AG20443 (cell line): Measurements from ENCODE around the gene PER2.
A peak's percentile ranks its signal among the peaks of the same experiment; 100 is the strongest.
"Not testable (repeated sequence)": the region's sequence is repeated elsewhere in the genome, so short reads cannot be mapped to it uniquely, and the experiment has no call there.

Experiments used
- DNase-seq: peaks from one replicate; pipeline ENCODE4 v3.0.0; 2012; ENCODE audit warnings: low spot score, mixed read lengths

PER2 gene

DNA sequence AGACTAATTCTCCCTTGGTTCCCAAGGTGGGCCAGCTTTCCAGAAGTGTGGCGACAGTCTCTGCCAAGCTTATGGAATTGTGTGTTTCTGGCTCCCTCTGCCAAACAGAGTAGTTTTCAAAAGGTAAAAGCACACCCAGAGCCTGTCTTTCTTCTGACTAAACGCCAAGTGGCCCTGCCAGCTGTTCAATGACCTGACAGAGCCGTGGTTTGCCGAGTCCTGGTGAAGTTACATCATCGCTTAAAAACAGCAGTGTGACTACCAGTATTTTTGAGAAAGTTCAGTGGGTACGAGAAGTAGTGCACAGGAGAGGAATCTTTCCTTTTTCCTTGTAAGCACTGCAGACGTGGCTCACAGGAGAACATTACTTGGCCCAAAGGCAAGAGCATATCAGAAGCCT, 1.9 kb downstream of the PER2 start:
- DNase-seq, result peak; percentile 64

GRCh38 chr2:238286095-238286494, 2.3 kb downstream of the PER2 start:
- no peak for DNase-seq

- peak; percentile 89 for DNase-seq
Observed at GRCh38 chr2:238285653-238286082, 2.7 kb downstream of the PER2 start.

DNA sequence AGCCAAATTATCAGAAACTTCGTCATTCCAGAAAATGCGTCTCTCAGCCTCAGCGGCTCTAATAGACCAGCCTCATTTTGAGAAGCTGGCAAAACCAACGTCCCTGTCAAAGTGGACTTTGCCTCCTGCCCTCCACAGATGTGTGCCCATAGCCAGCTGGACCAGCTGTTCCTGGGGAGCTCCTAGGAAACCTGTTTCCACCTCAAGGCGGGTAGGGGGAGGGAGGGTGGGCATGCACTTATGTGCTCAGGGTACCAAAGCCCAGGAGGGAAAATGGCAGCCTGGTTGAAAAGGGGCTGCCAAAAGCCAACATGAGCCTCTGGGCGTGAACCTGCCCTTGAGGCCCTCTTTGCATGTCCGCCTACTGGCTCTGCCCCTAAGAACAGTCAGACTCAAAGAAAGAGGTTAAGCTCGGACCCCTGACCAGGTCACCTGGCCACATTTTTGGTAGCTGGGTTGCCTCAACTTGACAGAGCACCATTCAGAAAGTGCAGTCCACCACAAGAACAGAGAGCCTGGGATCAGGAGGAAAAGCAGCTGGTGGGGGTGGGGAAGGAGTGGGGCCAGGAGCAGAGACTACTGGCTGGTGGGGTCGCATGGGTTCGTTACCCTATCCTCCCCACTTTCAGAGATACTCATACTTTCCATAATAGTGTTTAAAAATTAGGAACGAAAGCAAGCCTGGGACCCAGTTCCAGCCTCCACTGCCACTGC, 3.5 kb downstream of the PER2 start:
- no peak for DNase-seq

- no peak for DNase-seq
Observed at GRCh38 chr2:238282861-238283738, 5.3 kb downstream of the PER2 start.

GRCh38 chr2:238281826-238282480, 6.5 kb downstream of the PER2 start:
- no peak for DNase-seq

DNA sequence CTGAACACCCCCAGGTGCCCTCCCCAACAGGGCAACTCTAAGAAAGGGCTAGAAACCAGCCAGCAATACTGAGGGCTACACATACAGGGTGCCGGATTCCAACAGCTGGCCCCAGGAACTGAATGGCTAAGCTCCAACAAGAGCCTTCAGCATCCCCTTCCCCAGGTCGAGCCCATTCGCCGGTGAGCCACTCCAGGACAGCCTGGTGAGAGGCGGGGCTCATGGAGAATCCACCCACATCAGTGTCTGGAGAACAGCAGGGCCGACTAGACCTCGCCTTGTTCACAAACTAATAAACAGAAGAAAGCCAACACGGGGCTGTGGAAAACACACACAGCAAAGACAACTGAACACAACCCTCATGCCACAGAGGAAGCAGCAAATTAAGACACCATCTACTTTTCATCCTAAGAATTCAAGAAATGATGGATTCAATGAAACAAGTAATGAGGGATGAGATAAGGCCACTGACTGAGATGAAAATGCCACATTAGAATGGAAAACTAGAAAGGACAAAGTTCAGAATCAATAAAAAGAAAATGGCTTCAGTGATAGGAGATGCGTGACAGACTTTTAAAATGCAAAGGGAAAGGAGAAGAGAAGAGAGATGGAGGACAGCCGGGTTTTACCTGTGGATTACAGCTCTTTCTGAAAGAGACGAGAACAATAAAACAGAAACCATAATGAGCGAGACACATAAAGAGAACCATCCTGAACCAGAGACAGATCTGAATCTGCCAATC, 8.2 kb downstream of the PER2 start:
- no peak for DNase-seq

DNA sequence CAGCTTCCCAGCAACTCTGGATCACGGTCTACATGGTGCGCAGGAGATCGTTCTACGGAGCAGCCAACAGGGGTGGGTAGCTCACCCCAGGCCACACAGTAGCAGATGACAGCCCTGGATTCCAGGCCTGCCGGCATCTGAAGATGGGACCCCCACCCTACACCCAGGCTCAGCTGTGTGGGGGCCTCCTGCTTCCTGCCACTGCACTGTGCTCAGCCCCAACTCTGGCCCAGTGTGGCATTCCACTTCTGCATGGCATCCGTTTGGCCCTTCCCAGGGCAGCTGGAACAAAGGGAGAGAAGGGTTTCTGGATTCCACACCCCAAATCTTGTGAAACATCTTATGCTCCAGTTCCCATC, 9.1 kb downstream of the PER2 start:
- DNase-seq, result no peak

DNA sequence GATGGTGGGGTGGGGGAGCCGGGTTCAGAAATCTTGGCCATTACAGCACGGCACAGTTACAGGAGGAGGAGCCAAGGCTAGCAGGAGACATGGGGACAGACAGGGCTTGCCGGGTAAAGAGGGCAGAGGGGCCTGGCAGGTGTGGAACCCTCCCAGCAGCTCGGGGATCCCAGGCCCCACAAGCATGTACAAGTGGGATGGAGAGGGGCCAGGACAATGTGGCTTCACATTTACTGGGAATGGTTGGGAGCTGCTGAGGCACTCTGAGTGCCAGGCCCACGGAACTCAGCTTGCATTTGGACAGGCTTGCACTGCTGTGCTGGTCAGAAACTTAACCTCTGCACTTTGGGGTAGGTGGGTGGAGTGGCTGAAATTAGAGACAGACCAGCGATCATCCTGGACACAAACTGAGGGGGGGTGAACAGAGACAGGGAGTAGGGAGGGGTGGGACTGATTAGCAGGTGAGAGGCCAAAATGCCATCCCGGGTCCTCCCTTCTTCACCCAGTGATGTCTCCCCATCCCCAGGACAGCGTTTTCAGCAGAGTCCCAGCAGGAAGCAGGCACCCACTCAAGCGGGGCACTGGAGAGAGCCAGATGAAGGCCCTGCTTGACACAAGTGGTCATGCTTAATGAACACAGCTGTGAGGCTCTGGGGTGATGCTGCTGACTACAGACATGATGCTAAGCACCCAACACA, 9.6 kb downstream of the PER2 start:
- DNase-seq, result no peak

DNA sequence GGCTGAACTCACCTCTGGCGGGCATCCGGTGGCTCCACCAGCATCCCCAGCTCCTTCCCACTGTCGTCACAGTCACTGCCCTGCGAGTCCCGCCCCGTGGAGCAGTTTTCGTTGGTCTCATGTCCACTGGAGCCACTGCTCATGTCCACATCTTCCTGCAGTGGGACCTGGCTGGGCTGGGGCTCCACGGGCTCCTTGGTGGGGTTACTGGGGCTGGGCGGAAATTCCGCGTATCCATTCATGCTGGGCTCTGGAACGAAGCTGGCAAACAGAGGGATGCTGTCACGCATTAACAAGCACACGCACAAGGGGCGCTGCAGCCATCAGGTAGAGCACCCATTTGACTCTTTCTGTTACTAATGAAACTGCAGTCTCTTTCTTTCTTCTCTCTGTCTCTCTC, 10.7 kb downstream of the PER2 start:
- no peak for DNase-seq

GRCh38 chr2:238274152-238274865, 14.1 kb downstream of the PER2 start:
- DNase-seq, result no peak

- not testable (repeated sequence) for DNase-seq
Observed at GRCh38 chr2:238273433-238273832, 15.0 kb downstream of the PER2 start.

GRCh38 chr2:238272156-238272555, 16.3 kb downstream of the PER2 start:
- no peak for DNase-seq

- not testable (repeated sequence) for DNase-seq
Observed at GRCh38 chr2:238271686-238272085, 16.7 kb downstream of the PER2 start.

GRCh38 chr2:238271061-238271554, 17.3 kb downstream of the PER2 start:
- no peak for DNase-seq

- DNase-seq, result no peak
Observed at GRCh38 chr2:238270606-238271005, 17.8 kb downstream of the PER2 start.

- no peak for DNase-seq
Observed at GRCh38 chr2:238269741-238270140, 18.7 kb downstream of the PER2 start.

- DNase-seq, result no peak
Observed at GRCh38 chr2:238267884-238268680, 20.3 kb downstream of the PER2 start.

DNA sequence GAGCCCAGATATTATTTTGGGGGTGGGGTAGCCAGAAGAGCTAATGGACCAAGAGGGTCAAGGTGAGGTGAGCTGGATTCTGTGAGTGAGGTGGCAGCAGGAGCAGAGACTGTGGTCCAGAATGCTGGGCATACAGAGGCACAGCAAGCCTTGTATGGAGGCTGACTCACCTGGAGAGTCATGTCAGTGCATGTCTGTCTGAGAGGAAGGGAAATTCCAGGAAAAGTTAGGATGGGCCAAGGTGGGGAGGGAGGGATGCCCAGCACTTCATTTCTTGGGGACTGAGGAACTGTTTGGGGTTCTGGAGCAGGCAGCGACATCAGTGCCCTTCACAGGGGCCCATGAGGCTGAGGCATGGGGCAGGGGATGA, 21.1 kb downstream of the PER2 start:
- DNase-seq, result no peak

- DNase-seq, result no peak
Observed at GRCh38 chr2:238265605-238266004, 22.8 kb downstream of the PER2 start.
